Cortex of kidney (tissue), 1 donor: Measurements from ENCODE around the gene AQP12B.

ENCODE experiments used
- DNase-seq: peaks from one replicate; lab custom pipeline; 2025; lab: John Stamatoyannopoulos, UW

The AQP12B gene

GRCh38 chr2:240717681-240718581, 35.2 kb upstream of the AQP12B start:
- no peak for DNase-seq

DNA sequence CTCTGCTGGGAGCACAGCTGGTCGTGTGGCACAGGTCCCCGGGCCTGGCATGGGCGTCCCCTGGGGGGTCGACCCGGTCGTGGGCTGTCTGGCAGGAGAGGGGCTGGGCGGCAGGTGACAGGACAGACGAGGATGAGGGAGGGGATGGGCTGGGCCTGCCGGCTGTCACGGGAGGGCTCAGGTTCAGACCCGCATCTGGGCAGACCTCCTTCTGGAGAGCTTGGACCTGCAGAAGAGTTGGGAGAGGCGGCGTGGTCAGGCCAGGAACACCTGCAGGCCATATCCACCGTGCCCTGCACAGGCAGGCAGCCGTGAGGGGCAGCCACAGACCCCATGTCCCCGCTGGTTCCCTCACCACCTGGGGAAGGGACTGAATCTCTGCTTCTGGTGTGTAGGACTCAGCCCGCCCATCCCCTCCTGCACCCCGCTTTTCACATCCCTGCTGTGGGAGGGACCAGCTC, 34.5 kb upstream of the AQP12B start:
- no peak for DNase-seq

DNA sequence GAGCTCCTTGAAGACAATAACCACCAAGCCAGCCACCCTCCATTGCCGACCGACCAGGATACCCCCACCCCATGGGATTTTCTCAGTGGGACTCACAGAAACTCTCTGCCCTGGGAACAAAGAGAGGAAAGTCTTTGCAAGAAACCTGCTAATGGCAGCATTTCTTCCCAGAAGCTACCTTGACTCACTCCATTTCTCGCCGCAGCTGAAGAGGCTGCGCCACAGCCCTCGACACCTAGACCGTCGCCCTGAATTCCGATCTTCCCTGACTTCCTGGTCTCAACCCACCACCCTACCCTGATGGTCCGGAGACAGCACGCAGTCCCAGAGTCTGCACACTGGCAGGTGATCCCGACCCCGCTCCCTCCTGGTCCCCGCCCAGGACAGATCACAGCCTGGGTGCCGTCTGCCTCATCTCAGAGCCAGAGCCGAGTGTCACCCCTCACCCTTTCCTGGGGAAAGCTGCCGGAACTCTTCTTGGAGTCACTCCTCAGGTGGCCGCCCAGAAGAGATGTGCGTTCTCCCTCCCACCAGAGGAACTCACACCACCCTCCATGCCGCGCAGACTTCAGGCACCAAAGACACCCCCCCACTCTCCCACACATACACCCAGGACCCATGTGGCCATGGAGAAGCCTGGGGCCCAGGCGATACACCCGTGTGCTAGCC, 33.6 kb upstream of the AQP12B start:
- DNase-seq: no peak

- no peak for DNase-seq
Measured at GRCh38 chr2:240714747-240715725, 32.4 kb upstream of the AQP12B start.

DNA sequence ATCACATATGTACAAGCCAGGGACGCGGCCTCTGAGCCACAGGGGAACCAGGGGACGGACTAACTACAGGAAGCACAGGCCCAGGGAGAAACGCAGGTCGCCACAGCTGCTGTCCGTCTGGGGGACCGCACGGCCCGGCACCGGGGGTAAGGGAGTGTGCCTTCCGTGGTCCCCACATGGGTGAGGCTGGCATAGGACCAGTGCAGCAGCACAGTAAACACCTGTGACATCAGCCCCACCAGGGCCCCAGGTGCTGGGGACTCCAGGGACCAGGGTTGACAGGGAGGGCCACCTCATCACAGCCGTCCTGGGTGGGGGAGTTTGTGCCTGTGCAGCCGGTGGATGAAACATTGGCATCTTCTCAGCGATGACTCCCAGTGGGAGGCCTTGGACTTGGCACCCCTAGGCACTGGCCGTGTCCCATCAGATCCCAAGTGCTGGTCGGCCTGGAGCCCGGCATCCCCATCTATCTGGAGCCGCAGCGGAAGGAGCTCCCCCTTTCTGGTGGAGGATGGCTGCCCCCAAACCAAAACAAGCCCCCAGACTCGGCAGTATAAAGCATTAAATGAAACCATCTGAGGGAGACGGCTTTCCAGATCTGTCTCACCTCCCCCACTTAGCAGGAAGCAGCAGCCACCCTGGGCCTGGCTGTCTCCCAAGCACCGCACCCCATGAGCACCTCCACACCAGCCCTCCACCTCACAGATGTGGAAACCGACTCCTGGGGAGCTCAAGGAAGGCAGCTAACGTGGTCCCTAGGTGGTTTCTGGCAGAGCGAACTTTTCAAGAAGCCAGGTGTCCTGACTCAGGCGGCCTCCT, 31.5 kb upstream of the AQP12B start:
- no peak for DNase-seq

DNA sequence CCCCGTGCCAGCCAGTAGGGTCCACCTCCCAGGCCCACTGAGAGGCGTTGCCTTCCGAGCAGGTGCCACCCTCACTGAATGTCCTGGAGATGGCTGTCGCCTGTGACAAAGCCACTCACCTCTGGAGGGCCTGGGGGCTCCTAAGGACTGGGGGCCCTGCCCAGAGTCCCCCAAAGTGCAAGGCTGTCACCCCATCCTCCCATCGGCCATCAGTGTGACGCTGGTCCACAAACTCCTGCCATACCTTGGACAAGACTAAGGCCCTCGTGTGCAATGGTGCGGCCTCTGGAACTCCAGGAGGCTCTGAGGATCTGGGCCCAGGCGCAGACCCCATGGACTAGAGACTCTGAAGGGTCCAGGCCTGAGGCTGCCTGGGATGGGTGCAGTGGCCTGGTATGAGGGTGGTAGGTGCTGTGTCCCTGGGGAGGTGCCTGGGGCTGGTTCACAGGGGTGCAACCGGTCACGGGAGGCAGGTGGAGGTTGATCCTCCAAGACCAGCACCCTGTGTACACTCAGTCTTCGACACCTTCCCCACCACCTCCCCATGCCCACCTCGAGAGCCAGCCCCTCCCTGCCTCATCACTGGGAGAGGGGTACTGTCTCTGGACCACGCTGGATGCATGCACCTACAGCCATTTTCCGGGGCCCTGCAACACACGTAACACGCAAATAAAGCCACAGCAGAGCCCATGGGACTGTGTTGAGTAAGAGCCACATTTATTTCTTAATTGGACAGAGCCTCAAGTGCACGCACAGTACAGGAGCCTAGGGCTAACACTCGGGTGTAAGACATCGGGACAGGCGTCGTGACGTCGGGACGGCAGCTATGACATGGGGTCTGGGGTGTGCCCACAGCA, 30.6 kb upstream of the AQP12B start:
- DNase-seq: no peak

DNA sequence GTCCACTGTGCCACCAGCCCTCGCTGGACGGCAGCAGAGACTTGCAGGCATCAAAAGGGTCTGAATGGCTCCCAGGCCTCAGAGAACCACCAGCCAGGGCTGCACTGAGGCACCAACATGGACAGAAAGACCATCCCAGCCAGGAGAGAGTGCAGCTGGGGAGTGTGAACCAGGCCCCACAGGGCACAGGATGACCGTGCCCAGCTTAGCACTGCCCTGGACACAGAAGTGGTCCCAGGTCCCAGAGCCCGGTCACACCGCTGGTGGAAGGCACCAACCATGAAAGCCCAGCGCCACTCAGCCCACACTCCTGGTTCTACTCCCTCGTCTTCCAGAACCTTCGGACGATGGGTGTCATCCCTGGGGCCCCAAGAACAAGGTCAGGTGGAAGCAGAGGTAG, 29.4 kb upstream of the AQP12B start:
- no peak for DNase-seq

DNA sequence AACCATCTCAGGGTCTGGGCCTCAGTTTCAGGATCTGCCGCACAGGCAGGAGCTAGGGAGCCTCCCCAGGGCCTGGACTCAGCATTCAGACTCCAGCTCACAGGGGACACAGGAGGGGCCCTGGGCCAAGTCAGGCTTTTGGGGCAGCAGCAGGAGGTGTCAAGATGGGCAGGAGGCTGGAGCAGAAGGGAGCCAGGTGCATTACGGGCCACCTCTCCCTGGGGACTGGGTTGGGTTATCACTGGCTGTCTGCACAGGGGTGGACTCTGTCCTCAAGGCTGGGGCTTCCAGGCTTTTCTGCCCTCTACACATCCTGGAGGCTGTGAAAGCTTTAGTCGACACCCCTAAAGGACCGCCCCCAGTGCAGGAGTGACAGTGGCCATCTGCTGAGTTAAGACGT, 29.0 kb upstream of the AQP12B start:
- no peak for DNase-seq

DNA sequence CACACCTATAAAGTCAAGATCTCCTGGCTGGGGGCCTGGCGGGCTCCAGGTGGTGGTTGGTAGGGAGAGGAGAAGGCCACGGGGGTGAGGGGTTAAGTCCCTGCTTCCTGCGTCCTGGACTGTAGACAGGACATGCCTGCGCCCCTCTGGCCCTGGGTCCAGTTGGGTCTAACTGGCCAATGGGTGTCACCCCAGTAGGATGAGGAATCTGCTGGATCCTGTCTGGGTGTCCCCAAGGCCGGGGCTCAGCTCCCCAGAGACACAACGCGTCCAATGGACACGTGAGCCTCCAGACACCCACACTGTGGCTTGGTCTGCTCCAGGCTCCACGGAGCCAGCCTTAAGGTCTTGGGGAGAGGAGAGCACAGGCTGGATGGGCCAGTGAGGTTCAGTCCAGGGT, 28.6 kb upstream of the AQP12B start:
- DNase-seq: no peak

GRCh38 chr2:240708457-240708856, 25.8 kb upstream of the AQP12B start:
- DNase-seq: no peak

DNA sequence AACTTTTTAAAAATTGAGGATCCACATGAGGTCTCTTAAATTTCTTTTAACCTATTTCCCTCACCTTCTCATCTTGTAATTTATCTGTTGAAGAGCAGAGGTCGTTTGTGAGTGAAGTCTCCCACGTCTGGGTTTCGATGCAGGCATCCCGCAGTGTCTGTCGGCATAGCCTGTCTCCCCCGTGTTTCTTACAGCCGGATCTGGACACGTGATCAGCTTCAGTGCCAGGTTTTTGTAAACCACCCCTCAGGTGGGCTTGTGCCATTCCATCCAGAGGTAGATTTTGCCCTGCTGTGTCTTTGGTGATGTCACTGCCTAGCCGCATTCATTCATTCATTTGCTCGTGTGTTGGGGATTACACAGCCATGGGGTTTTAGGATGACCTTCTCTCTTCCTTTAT, 25.1 kb upstream of the AQP12B start:
- no peak for DNase-seq

DNA sequence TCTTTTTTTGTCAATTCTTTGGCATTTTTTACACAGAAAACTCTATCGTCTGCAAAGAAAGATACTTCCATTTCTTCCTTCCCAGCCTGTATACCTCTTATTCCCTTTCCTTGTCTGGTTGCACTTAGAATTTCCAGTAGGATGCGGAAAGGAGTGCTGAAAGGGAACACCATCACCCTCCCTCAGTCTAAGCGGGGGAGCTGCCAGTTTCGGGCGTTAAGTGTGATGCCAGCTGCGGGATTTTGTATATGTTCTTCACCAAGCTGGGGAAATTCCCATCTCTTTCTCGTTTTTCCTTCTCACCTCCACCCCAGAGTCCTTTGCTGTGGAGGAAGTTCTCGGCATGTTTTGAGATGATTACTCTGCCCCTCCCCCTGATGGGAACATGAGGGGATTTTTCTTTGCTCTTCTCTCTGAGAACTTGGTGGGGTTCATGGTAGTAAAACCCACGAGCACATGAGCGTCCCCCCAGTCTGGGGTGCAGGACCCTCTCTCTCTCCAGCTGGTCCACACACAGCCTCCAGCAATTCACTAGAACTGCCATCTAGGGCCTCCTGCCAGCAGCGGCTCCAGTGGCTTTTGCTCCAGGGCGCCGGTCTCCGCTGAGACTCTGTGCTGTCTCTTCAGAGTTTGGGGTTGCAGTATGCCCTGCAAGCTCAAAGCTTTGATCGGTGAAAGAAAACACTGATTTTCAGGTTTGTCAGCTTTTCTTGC, 24.5 kb upstream of the AQP12B start:
- no peak for DNase-seq

DNA sequence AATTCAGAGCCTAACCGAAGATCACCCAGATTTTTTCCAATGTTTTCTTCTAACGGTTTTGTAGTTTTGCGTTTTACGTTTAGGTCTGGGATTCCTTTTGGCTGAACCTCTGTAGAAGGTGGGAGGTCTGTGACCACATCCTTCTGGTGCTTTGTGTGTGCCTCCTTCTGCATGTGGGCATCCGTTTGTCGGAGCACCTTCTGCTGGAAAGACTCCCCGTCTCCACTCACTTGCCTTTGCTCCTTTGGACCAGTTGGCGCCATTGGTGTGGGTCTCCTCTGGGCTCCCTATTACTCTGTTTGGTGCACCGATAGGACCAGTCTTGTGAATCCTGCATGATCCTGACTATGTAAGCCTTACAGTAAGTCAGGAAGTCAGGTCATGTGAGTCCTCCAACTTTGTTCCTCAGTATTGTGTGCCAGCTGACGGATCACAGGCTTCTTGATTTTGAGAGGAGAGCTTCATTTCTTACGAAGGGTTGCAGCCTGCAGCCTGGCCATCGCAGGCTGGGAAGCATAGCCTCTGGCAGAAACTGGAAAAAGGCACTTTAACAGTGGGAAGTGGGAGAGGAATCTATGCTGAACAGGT, 22.6 kb upstream of the AQP12B start:
- no peak for DNase-seq

DNA sequence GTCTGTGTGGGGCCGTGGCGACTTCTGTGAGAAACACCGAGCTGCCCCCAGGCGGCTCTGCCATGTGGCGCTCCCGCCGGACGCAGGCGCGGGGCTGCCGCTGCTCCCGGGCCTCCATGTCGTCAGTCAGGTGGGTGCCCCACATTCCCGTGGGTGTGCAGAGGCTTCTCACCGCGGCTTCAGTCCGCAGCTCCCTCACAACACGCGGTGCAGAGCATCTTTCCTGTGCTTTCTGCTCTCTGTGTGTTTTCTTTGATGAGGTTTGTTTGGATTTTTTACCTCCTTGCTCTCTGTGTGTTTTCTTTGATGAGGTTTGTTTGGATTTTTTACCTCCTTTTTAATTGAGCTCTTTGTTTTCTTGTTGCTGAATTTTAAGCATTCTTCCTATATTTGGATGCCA, 22.0 kb upstream of the AQP12B start:
- no peak for DNase-seq

GRCh38 chr2:240703417-240704341, 21.0 kb upstream of the AQP12B start:
- no peak for DNase-seq

DNA sequence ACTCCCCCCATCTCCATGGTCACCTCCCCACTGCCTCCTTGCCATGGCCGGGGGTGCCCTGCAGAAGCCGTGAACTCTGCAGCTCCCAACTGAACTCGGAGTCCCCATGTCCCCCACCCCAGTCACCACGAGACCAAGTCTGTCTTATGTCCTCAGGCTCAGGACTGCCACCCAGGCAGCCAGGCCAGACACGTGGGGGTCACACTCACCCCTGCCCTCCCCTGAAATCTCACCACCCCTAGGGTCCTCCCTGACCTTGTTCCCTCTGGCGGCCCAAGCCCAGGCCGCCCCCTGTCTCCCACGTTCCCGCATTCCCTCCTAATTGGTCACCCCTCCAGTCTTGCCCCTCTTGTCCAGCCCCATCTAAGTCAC, 19.9 kb upstream of the AQP12B start:
- no peak for DNase-seq

DNA sequence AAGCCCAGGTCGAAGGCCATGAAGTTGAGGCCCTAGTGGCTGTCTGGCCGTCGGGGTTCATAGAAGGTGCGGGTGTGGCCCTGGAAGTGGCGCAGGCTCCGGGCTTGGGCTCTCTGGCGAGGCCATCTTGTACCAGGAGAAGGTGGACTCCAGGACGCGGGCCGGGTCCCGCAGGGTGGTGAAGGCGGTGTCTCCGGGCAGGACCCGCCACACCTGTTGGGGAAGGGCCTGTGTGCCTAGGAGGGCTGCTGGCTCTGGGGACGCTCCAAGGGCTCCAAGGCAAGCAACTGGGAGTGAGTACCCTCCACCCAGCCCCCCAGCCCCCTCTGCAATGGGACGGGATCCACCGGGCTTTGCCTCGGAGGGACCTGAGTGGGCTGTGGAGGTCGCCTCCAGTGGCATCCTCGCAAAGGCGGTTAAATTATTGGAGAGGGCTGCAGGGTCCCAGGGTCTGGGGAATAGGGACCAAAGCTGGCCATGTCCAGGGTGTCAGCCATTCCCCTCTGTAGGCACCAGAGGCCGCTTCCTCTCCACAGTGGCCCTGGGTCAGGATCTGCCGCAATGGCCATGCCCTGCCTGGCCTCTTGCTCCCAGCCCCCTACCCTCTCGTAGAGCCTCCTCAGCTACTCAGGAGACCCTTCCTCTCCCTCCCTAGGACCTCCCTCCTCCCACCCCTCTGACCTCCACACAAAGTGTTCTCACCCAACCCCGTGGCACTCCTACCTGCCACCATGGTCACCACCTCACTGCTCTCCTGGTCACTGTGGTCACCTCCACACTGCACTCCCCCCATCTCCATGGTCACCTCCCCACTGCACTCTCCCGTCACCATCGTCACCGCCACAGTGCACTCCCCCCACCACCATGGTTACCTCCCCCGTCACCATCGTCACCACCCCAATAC, 19.3 kb upstream of the AQP12B start:
- DNase-seq: no peak
